HTR-8/SVneo (cell line): ENCODE data around the gene TIAM1.
"Not testable (repeated sequence)": the region's sequence is repeated elsewhere in the genome, so short reads cannot be mapped to it uniquely, and the experiment has no call there.

Source experiments
- DNase-seq: peaks from one replicate; pipeline ENCODE4 v3.0.0; 2011; ENCODE audit warnings: low spot score, mixed read lengths; ENCODE audit not compliant: insufficient read length
- FAIRE-seq: peaks from 2 replicates; lab custom pipeline; 2011; peaks lifted over from hg19 to GRCh38; lab: Jason Lieb, UNC

The TIAM1 gene

DNA sequence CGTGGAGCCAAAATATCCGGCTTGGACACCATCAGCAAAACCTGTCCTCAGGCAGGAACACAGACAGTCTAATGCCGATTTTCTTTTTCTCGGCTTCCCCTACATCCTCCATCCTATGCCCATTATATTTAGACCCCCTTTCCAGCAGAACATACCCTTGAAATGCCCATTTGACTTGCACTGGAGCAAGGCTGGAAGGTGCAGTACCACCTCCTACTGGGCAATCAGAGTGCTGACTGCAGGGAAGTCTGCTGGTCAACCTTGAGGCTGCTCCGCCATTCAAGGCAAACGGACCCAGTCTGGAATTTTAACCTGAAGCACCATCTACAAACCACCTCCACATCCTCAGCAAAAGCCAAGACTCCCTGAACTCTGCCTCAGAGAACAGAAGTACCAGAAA lies 79.5 kb downstream of the TIAM1 start:
- FAIRE-seq = no peak
- no peak for DNase-seq

DNA sequence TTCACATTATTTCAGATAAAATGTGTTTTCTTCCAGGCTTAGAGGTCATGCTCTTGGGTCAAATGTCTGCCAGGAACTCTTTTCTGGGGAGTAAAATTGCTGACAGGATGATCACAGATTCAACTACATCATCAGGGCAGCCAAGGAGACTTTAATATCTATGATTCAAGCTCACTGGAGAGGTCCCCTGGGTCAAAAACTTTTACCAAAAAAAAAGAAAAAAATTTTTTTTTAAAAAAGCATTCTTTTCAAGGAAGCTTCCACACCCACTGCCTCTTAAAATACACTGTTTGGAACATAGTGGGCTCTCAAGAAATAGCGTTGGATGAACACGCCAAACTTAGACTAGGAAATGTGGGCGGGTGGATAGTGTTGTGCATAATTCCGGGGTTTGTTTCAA lies 81.3 kb downstream of the TIAM1 start:
- DNase-seq (no peak), FAIRE-seq (no peak)

- FAIRE-seq = no peak
- no peak for DNase-seq
Measured at GRCh38 chr21:31261759-31262158, 82.3 kb downstream of the TIAM1 start.

DNA sequence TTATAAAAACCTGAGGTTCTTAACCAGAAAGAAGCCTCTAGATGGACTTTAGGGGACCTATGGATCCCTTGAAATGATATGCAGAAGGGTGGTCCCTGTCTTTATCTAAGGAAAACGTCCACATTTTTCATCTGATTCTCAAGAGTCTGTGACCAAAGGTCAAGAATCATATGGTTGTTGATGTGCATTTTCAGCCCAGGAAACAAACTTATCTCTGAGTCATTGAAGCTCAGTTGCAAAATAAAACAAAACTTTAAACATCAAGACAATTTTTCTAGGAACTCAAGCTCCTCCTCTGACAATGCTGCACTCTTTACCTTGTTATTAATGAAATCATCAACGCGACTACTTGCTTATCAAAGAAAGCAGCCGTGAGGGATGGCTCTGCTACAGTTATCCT lies 83.3 kb downstream of the TIAM1 start:
- no peak for DNase-seq
- FAIRE-seq = no peak

- no peak for DNase-seq
- no peak for FAIRE-seq
Measured at GRCh38 chr21:31258073-31258472, 86.0 kb downstream of the TIAM1 start.

DNA sequence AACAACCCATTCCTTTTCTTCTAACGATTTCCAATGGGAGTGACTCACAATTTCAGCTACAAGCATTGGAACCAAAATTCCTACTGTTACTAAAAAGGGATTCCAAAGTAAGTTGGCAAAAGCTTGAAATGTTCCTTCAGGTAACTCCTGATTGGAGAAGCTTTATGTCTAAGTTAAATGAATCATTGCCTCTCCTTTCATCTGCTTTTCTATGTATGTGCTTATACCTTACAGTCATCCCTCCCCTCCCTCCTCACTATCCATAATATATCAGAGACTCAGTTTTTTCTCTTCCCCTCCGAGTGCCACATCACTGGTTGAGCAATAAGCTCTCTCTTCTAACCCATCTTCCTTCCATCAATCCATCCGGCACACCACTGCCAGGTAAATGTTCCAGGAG lies 86.8 kb downstream of the TIAM1 start:
- DNase-seq (no peak), FAIRE-seq (no peak)

DNA sequence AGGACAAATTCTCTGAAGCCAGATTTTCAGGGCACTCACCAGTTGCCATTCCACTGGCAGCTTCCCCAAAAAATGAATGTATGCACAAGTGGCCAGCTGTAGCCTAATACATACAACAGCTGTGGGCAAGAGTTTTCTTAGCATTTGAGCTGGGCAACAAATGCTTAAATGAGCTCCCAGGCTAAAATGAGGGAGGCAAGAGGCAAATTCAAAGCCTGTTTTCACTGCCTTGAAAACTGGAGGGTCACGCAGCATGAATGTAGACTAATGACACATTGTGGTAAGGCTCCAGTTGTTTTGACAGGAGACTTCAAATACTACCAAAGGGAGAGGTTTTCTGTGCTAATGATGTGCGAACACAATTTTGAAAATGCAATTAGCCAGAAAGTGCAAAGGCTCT lies 88.2 kb downstream of the TIAM1 start:
- FAIRE-seq (no peak), DNase-seq (no peak)

- DNase-seq = no peak
- no peak for FAIRE-seq
Measured at GRCh38 chr21:31255036-31255435, 89.0 kb downstream of the TIAM1 start.

DNA sequence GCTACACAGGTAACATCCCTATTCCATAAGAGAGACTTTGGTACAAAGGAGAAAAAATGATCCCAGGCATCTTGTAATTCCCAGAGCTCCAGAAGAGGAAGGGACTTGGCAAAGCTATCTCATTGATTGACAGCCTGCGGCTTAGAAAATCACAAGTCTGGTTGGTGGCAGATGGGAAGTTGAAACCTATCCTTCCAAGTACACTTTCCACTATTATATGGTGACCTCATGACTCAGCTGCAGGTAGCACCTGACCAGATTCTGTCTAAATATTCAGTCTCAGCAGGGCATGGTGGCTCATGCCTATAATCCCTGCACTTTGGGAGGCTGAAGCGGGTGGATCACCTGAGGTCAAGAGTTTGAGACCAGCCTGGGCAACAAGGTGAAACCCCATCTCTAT lies 89.9 kb downstream of the TIAM1 start:
- FAIRE-seq = no peak
- DNase-seq = no peak

DNA sequence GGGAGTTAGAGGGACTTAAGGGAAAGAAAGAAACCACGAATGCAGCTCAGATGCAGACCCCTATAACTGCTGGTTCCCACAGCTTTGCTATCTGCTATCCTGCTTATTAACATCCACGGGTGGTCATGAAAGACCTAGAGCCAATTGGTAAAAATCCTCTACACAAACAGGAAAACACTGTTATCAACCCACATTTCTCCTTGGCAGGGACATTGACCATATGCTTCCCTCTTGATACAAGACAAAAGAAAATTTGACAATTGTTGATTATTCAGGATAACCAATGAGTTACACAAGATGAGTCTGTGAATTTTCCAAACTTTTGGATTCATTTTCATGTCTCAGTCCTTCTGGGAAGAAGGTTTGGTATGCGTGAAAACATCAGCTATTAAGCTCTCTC lies 90.4 kb downstream of the TIAM1 start:
- no peak for FAIRE-seq
- no peak for DNase-seq

- FAIRE-seq (no peak), DNase-seq (no peak)
Measured at GRCh38 chr21:31252611-31253010, 91.5 kb downstream of the TIAM1 start.

DNA sequence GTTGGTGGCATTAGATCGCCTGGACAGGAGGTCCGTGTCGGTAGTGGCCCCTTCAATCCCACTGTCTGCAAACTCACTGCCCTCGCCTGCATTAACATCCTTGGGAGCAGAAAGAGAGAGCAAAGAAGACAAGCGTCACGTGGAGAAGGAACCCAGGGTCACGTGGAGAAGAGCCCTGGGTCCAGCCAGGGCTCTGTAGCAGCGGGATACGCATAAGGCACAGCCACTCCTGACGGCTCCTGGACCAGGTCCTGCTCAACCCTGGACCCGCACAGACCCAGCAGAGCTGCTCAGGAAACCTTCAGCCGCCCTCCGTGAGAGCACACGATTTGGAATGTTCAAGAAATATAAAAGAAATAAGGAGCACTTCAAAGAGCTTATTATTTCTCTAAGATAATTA lies 92.0 kb downstream of the TIAM1 start:
- DNase-seq (no peak), FAIRE-seq (no peak)

GRCh38 chr21:31251686-31252085 lies 92.4 kb downstream of the TIAM1 start:
- DNase-seq (no peak), FAIRE-seq (no peak)

DNA sequence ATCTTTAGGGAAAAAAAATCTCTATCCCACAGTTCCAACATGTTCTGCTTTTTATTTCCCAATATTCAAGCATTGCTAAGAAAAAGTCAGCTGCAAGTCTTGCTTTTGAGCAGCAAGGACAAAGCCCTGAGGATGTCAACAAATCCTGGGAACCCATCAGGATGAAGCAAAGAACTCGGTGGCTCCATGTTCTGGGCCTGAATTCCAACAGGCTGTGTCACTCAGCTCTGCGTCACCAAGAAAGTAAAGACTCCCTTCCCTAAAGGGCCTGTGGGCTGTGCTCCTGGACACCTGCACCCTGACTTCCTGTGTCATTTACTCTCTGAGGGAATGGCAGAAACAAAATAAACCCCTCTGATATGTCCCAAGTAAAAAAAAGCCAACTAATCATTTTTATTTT lies 95.5 kb downstream of the TIAM1 start:
- DNase-seq (peak; percentile 48), FAIRE-seq (no peak)

DNA sequence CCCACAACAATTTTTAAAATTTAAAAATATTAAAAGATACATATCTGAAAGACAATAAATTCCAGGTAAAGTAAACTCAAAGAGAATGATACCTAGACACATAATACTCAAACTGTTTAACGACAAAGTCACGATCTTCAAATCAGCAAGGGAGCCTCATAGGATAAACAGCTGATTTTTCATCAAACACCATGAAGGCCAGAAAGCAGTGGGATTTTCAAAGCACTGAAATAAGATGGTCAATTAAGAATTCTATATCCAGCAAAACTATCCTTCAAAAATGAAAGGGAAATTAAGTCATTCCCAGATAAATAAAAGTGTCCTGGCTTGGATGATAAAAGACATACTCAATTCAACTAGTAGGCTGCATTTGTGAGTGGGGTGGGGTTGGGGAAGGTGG lies 100.5 kb downstream of the TIAM1 start:
- FAIRE-seq = no peak
- no peak for DNase-seq

DNA sequence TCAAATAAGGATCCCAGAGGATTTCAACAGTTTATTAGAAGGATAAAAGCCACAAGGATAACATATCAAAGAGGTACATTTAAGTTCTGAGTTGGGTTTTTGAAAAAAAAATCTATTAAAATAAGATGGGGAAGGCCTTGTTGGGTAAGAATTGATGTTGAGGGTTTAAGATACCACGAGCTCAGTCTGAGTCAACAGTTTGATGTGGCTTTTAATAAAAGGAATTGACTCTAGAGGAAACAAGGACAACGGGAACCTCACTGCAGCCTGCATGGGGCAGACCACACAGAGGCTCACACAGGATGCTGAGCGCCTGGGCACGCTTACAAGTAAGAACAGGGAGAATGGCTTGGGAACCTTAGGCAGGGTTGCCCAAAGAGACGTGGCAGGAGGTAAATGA lies 107.5 kb downstream of the TIAM1 start:
- no peak for DNase-seq
- FAIRE-seq = no peak

GRCh38 chr21:31235671-31236450 lies 108.2 kb downstream of the TIAM1 start:
- FAIRE-seq (no peak), DNase-seq (peak; percentile 17)

DNA sequence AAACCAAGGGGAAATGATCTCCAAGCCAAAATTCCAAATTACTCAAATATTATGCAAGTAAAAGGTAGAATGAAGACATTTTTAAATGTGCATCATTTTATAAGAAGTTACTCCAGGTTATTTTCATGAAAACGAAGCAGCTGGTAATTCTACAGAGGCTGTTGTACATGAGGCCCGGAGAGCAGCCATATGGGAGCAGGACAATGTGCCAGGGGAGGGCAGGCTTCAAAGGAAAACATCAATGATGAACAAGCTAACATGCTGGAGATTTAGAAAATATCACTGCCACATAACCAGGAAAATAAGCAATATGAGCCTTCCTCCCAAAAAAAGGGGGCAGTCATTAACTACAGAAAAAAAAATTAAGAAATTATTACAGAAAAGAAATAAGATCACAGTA lies 109.1 kb downstream of the TIAM1 start:
- FAIRE-seq (no peak), DNase-seq (no peak)

DNA sequence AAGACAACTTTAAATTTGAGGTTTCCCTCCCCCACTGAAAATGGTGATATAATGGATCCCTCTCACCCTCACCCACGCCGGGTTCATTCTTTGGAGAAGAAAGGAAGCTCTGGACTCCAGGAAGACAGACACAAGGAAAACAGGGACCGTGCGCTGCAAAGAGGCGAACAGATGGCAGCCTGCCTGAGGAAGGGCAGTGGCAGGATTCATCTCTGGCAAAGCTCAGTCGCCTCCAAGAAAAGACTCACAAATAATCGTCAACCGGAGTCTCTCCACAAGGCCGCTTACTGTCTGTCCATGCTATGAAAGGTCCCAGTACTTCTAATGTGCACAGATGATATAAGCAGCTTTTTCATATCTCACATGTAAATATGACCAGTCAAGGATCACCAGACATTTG lies 110.3 kb downstream of the TIAM1 start:
- FAIRE-seq (no peak), DNase-seq (no peak)

GRCh38 chr21:31232344-31232743 lies 111.7 kb downstream of the TIAM1 start:
- no peak for FAIRE-seq
- no peak for DNase-seq

DNA sequence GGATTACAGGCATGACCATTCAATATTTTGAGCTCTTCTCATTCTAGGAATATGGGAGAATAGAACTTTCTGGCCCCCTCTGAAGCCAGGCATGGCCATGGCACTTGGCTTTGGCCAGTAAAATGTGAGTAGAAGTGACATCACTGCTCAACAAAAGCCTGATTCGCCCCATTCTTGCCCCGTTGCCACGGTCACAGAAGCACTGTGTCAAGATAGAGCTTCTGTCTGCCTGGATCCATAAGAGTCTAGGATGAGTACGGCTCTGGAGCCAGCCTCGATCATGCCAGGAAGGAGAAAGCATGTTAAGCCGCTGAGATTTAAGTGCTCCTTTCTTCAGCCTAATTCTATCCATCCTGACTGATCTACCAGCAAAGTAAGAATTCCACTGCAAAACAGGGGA lies 113.1 kb downstream of the TIAM1 start:
- no peak for FAIRE-seq
- DNase-seq = no peak

DNA sequence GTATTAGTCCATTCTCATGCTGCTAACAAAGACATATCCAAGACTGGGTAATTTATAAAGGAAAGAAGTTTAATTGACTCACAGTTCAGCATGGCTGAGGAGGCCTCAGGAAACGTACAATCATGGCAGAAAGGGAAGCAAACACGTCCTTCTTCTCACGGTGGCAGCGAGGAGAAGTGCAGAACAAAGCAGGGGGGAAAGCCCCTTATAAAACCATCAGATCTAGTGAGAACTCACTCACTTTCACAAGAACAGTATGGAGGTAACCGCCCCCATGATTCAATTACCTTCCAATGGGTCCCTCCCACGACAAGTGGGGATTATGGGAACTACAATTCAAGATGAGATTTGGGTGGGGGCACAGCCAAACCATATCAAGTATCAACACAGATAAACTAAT lies 115.3 kb downstream of the TIAM1 start:
- FAIRE-seq, DNase-seq: not testable (repeated sequence)
